ENCODE results near the gene HS3ST3A1.
"Not testable (repeated sequence)": the region's sequence is repeated elsewhere in the genome, so short reads cannot be mapped to it uniquely, and the experiment has no call there.

Gene HS3ST3A1

GRCh38 chr17:13503526-13503925, 98.2 kb downstream of the HS3ST3A1 start:
- H3K4me2 ChIP-seq (ENCODE audit: low read depth, low read length), result no peak overlapping the region
- H3K9me2 ChIP-seq (replicated peaks; ENCODE audit: insufficient read depth, low read length), result no peaks in the 10 kb centered on the region
- H3K9me3 ChIP-seq (replicated peaks; ENCODE audit: insufficient read depth, low read length), result no peaks in the 10 kb centered on the region
- H2AFZ ChIP-seq (ENCODE audit: low read length), result no peak overlapping the region
- no peak overlapping the region for H3K4me3 ChIP-seq (ENCODE audit: low read length)
- no peak for DNase-seq
- no peak overlapping the region for H3K9ac ChIP-seq (ENCODE audit: low read length)
- no peaks in the 10 kb centered on the region for H3K36me3 ChIP-seq (replicated peaks; ENCODE audit: insufficient read depth, low read length)
- TF ChIP-seq CTCF (IDR thresholded peaks at IDR 0.05; ENCODE audit: low read length) (no peak), EZH2phosphoT487 (IDR thresholded peaks at IDR 0.05; ENCODE audit: low read length) (no peak)
- no peaks in the 10 kb centered on the region for H3F3A ChIP-seq (ENCODE audit: insufficient read depth, low read length)
- no peak overlapping the region for H3K27ac ChIP-seq (ENCODE audit: low read length)
- no peaks in the 10 kb centered on the region for H3K4me1 ChIP-seq (ENCODE audit: low read length)
- no peaks in the 10 kb centered on the region for H3K79me2 ChIP-seq (ENCODE audit: low read length)
- no peaks in the 10 kb centered on the region for H3K27me3 ChIP-seq (replicated peaks; ENCODE audit: insufficient read depth, low read length)
- H4K20me1 ChIP-seq (ENCODE audit: insufficient read depth, low read length), result no peaks in the 10 kb centered on the region

GRCh38 chr17:13502263-13502662, 99.5 kb downstream of the HS3ST3A1 start:
- Histone ChIP-seq H3K27me3 (replicated peaks; ENCODE audit: insufficient read depth, low read length) (no peaks in the 10 kb centered on the region), H3K4me1 (ENCODE audit: low read length) (no peaks in the 10 kb centered on the region), H3K4me2 (ENCODE audit: low read depth, low read length) (no peak overlapping the region), H4K20me1 (ENCODE audit: insufficient read depth, low read length) (no peaks in the 10 kb centered on the region), H3K4me3 (ENCODE audit: low read length) (no peak overlapping the region), H3K27ac (ENCODE audit: low read length) (no peak overlapping the region), H3K79me2 (ENCODE audit: low read length) (no peaks in the 10 kb centered on the region), H2AFZ (ENCODE audit: low read length) (no peak overlapping the region), H3F3A (ENCODE audit: insufficient read depth, low read length) (no peaks in the 10 kb centered on the region), H3K9me2 (replicated peaks; ENCODE audit: insufficient read depth, low read length) (no peaks in the 10 kb centered on the region), H3K9me3 (replicated peaks; ENCODE audit: insufficient read depth, low read length) (no peaks in the 10 kb centered on the region), H3K9ac (ENCODE audit: low read length) (no peak overlapping the region), H3K36me3 (replicated peaks; ENCODE audit: insufficient read depth, low read length) (no peaks in the 10 kb centered on the region)
- no peak for DNase-seq
- TF ChIP-seq EZH2 (optimal IDR thresholded peaks at IDR 0.05; ENCODE audit: low read depth, low read length), result no peak
- no peak for TF ChIP-seq EZH2phosphoT487 (IDR thresholded peaks at IDR 0.05; ENCODE audit: low read length)

- TF ChIP-seq EZH2phosphoT487 (IDR thresholded peaks at IDR 0.05; ENCODE audit: low read length) (no peak), CTCF (IDR thresholded peaks at IDR 0.05; ENCODE audit: low read length) (no peak), EZH2 (optimal IDR thresholded peaks at IDR 0.05; ENCODE audit: low read depth, low read length) (no peak)
- H3K9ac ChIP-seq (ENCODE audit: low read length), result no peak overlapping the region
- no peak overlapping the region for H3K4me2 ChIP-seq (ENCODE audit: low read depth, low read length)
- no peaks in the 10 kb centered on the region for H3K9me3 ChIP-seq (replicated peaks; ENCODE audit: insufficient read depth, low read length)
- H4K20me1 ChIP-seq (ENCODE audit: insufficient read depth, low read length), result no peaks in the 10 kb centered on the region
- no peaks in the 10 kb centered on the region for H3K36me3 ChIP-seq (replicated peaks; ENCODE audit: insufficient read depth, low read length)
- no peak for DNase-seq
- H3K27me3 ChIP-seq (replicated peaks; ENCODE audit: insufficient read depth, low read length), result no peaks in the 10 kb centered on the region
- no peak overlapping the region for H3K27ac ChIP-seq (ENCODE audit: low read length)
- no peaks in the 10 kb centered on the region for H3K4me1 ChIP-seq (ENCODE audit: low read length)
- no peaks in the 10 kb centered on the region for H3F3A ChIP-seq (ENCODE audit: insufficient read depth, low read length)
- H3K4me3 ChIP-seq (ENCODE audit: low read length), result no peak overlapping the region
- no peak overlapping the region for H2AFZ ChIP-seq (ENCODE audit: low read length)
- no peaks in the 10 kb centered on the region for H3K79me2 ChIP-seq (ENCODE audit: low read length)
- H3K9me2 ChIP-seq (replicated peaks; ENCODE audit: insufficient read depth, low read length), result no peaks in the 10 kb centered on the region
These were observed 100.8 kb downstream of the HS3ST3A1 start for GRCh38 chr17:13500947-13501346.

- Histone ChIP-seq H4K20me1 (ENCODE audit: insufficient read depth, low read length) (no peaks in the 10 kb centered on the region), H3K36me3 (replicated peaks; ENCODE audit: insufficient read depth, low read length) (no peaks in the 10 kb centered on the region), H3F3A (ENCODE audit: insufficient read depth, low read length) (no peaks in the 10 kb centered on the region), H3K4me1 (ENCODE audit: low read length) (no peaks in the 10 kb centered on the region), H2AFZ (ENCODE audit: low read length) (no peak overlapping the region), H3K27me3 (replicated peaks; ENCODE audit: insufficient read depth, low read length) (no peaks in the 10 kb centered on the region), H3K9me2 (replicated peaks; ENCODE audit: insufficient read depth, low read length) (no peaks in the 10 kb centered on the region), H3K27ac (ENCODE audit: low read length) (no peak overlapping the region), H3K79me2 (ENCODE audit: low read length) (no peaks in the 10 kb centered on the region), H3K9ac (ENCODE audit: low read length) (no peak overlapping the region), H3K4me2 (ENCODE audit: low read depth, low read length) (no peak overlapping the region), H3K4me3 (ENCODE audit: low read length) (no peak overlapping the region), H3K9me3 (replicated peaks; ENCODE audit: insufficient read depth, low read length) (no peaks in the 10 kb centered on the region)
- no peak for DNase-seq
- TF ChIP-seq CTCF (IDR thresholded peaks at IDR 0.05; ENCODE audit: low read length) (no peak), EZH2phosphoT487 (IDR thresholded peaks at IDR 0.05; ENCODE audit: low read length) (no peak), EZH2 (optimal IDR thresholded peaks at IDR 0.05; ENCODE audit: low read depth, low read length) (no peak)
These were observed 103.5 kb downstream of the HS3ST3A1 start for GRCh38 chr17:13498184-13498583.

- not testable (repeated sequence) for H4K20me1 ChIP-seq (ENCODE audit: insufficient read depth, low read length); H3K36me3 ChIP-seq (replicated peaks; ENCODE audit: insufficient read depth, low read length); H2AFZ ChIP-seq (ENCODE audit: low read length); H3F3A ChIP-seq (ENCODE audit: insufficient read depth, low read length); H3K4me2 ChIP-seq (ENCODE audit: low read depth, low read length); H3K27ac ChIP-seq (ENCODE audit: low read length); H3K9me3 ChIP-seq (replicated peaks; ENCODE audit: insufficient read depth, low read length); H3K4me3 ChIP-seq (ENCODE audit: low read length); H3K9me2 ChIP-seq (replicated peaks; ENCODE audit: insufficient read depth, low read length); DNase-seq; H3K9ac ChIP-seq (ENCODE audit: low read length); H3K79me2 ChIP-seq (ENCODE audit: low read length); H3K27me3 ChIP-seq (replicated peaks; ENCODE audit: insufficient read depth, low read length); H3K4me1 ChIP-seq (ENCODE audit: low read length)
These were observed 105.1 kb downstream of the HS3ST3A1 start for GRCh38 chr17:13496553-13497056.
